HEK293T (cell line): ENCODE results near the gene USB1.

Source experiments
- HDGF ChIP-seq: fragments of 450-650 bp; IDR thresholded peaks from 2 replicates; pipeline ENCODE4 v1.6.1; 2017; ENCODE audit warnings: antibody characterized with exemption, borderline replicate concordance
- LEF1 ChIP-seq: fragments of 450-650 bp; IDR thresholded peaks from 2 replicates; pipeline ENCODE4 v1.6.1; 2017; ENCODE audit warnings: mild to moderate bottlenecking, borderline replicate concordance
- NFRKB ChIP-seq: fragments of 450-650 bp; IDR thresholded peaks from 2 replicates; pipeline ENCODE4 v1.6.1; 2016; ENCODE audit warnings: mild to moderate bottlenecking, moderate library complexity

DNA sequence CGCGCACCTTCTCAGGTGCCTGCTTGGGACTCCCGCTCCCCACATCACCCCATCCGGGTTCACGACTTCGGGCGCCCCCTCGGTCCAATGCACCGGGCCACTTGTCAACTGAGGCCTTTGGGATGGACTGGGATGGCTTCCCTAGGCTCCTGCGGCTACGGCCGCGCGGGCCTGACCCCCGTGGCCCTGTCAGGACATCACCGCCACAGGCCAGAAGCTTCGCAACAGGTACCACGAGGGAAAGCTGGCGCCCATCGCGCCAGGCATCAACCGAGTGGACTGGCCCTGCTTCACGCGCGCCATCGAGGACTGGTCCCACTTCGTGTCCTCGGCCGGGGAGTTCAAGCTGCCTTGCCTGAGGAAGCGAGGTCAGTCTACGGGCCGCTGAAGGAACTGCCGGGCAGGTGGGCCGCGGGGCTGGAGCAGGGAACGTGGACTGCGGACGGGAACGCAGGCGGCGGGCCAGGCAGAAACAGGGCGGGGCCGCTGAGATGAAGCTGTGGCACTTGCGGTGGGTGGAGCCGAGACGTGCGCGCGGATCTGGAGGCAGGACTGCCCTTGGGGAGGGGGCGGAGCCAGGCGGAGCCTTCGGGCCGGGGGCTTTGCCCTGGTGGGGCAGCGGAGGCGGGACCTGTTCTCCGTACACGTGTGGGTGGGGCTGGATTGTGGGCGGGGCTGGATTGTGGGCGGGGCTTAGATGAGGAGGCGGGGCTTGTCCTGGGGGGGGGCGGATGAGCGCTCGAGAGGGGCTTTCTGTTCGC lies 16.6 kb upstream of the USB1 start:
- no peak for TF ChIP-seq LEF1
- no peak for TF ChIP-seq NFRKB
- no peak for TF ChIP-seq HDGF
